HepG2 (cell line): ENCODE results near the gene TDG. TPM values are rescaled to one million over a fixed set of nuclear protein-coding genes. Genes with fewer than 3 reads are reported as not detected.
A peak's percentile ranks its signal among the peaks of the same experiment; 100 is the strongest.

Source experiments
- ATAC-seq: fragments of 200-7000 bp; cut with Tn5 transposase; 3 replicates; pipeline ENCODE4 v1.9.1; 2020; ENCODE audit warnings: mild to moderate bottlenecking, moderate library complexity
- BruUV-seq: library from RNA; stranded (reverse); fragments of 400-500 nt; replicated peaks from 2 replicates; lab custom pipeline; 2021; lab: Mats Ljungman, UMichigan
- CTCF ChIA-PET: fragments of 300-600 bp; formaldehyde crosslinking; extraction: SDS; loops from one replicate; lab custom pipeline; 2021; ENCODE audit warnings: low total read pairs, inconsistent platforms, low intra/inter-chr PET ratio; lab: Yijun Ruan, JAX
- POLR2A ChIA-PET: fragments of 350-600 bp; sonication (Branson Sonifier 250); formaldehyde crosslinking; loops from one replicate; lab custom pipeline; 2020; ENCODE audit warnings: antibody characterized with exemption, inconsistent platforms; lab: Yijun Ruan, JAX
- DNase-seq: peaks from one replicate; pipeline ENCODE4 v3.0.0-alpha.2; 2015; ENCODE audit warnings: low spot score
- FAIRE-seq: peaks from 3 replicates; lab custom pipeline; 2011; peaks lifted over from hg19 to GRCh38; lab: Jason Lieb, UNC
- H2AFZ ChIP-seq: one replicate; pipeline ENCODE4 v1.6.1; 2011; ENCODE audit warnings: low read length, inconsistent platforms
- H3K27ac ChIP-seq: fragments of 300-600 bp; 3 replicates; pipeline ENCODE4 v1.8.0; 2011; ENCODE audit warnings: mixed run types, mild to moderate bottlenecking, mixed read lengths, low read length, inconsistent platforms; ENCODE audit not compliant: insufficient read depth; ENCODE audit errors: extremely low read length
- H3K27me3 ChIP-seq, 2 experiments: fragments of 200-600 bp in 1 of 2; 2 replicates in 1 of 2; 3 replicates in 1 of 2; pipeline versions ENCODE4 v1.6.0 to v1.8.0; 2011; ENCODE audit warnings: low read length in 2 of 2, mild to moderate bottlenecking in 2 of 2, moderate library complexity in 2 of 2, inconsistent platforms in 1 of 2; ENCODE audit not compliant: insufficient read depth in 2 of 2, control insufficient read depth in 1 of 2
- H3K36me3 ChIP-seq, 2 experiments: fragments of 200-600 bp in 1 of 2; replicated peaks in 1 of 2; 2 replicates in 1 of 2; 3 replicates in 1 of 2; pipeline versions ENCODE4 v1.5.1 to v1.8.0; 2011; ENCODE audit warnings: low read length in 2 of 2, inconsistent platforms in 1 of 2; ENCODE audit not compliant: insufficient read depth in 2 of 2, control insufficient read depth in 1 of 2
- H3K4me1 ChIP-seq: 2 replicates; pipeline ENCODE4 v1.5.1; 2012; ENCODE audit warnings: low read length, inconsistent platforms; ENCODE audit not compliant: insufficient read depth
- H3K4me2 ChIP-seq: 2 replicates; pipeline ENCODE4 v1.6.0; 2011; ENCODE audit warnings: low read depth, low read length, inconsistent platforms
- H3K4me3 ChIP-seq, 3 experiments: fragments of 200-600 bp in 1 of 3; sonication (generic), shearing (Covaris generic) in 1 of 3; replicated peaks in 1 of 3; 2 replicates each; pipeline ENCODE4 v1.5.1; 2011 to 2016; ENCODE audit warnings: low read length in 3 of 3, inconsistent platforms in 2 of 3, low read depth in 2 of 3, mild to moderate bottlenecking in 2 of 3, control low read depth in 1 of 3, mixed read lengths in 1 of 3; ENCODE audit not compliant: insufficient read depth in 1 of 3
- H3K79me2 ChIP-seq: one replicate; pipeline ENCODE4 v1.6.1; 2011; ENCODE audit warnings: low read length, inconsistent platforms; ENCODE audit not compliant: insufficient read depth
- H3K9ac ChIP-seq: 2 replicates; pipeline ENCODE4 v1.6.0; 2011; ENCODE audit warnings: mild to moderate bottlenecking, low read depth, low read length, inconsistent platforms; ENCODE audit not compliant: insufficient read depth
- H3K9me3 ChIP-seq: 2 replicates; pipeline ENCODE4 v1.5.1; 2012; ENCODE audit warnings: mild to moderate bottlenecking, low read length
- H4K20me1 ChIP-seq: 2 replicates; pipeline ENCODE4 v1.6.0; 2011; ENCODE audit warnings: inconsistent platforms, mild to moderate bottlenecking, low read length, moderate library complexity; ENCODE audit not compliant: insufficient read depth
- ARNT2 ChIP-seq: sonication (generic); formaldehyde crosslinking; IDR thresholded peaks from 2 replicates; pipeline ENCODE4 v1.8.0; 2022; ENCODE audit warnings: mild to moderate bottlenecking, low read depth, missing genetic modification reagents, moderate library complexity
- CBFB ChIP-seq: sonication (generic); formaldehyde crosslinking; IDR thresholded peaks from 2 replicates; pipeline ENCODE4 v1.4.0; 2020; ENCODE audit warnings: missing genetic modification reagents
- GZF1 ChIP-seq: sonication (generic); formaldehyde crosslinking; IDR thresholded peaks from 2 replicates; pipeline ENCODE4 v1.5.1; 2020; ENCODE audit warnings: mild to moderate bottlenecking, missing genetic modification reagents
- KDM5B ChIP-seq: sonication (generic); formaldehyde crosslinking; IDR thresholded peaks from 2 replicates; pipeline ENCODE4 v1.4.0; 2020; ENCODE audit warnings: missing genetic modification reagents, mild to moderate bottlenecking, borderline replicate concordance
- KMT2B ChIP-seq: IDR thresholded peaks from 2 replicates; pipeline ENCODE4 v1.6.1; 2016; ENCODE audit warnings: missing genetic modification reagents, missing compliant biosample characterization
- ZNF136 ChIP-seq: sonication (generic); formaldehyde crosslinking; IDR thresholded peaks from 2 replicates; pipeline ENCODE4 v1.8.1; 2022; ENCODE audit warnings: low read depth, mild to moderate bottlenecking, moderate library complexity, missing genetic modification reagents
- ZNF7 ChIP-seq: IDR thresholded peaks from 2 replicates; pipeline ENCODE4 v1.6.1; 2016; ENCODE audit warnings: missing biosample characterization, missing genetic modification reagents
- WGBS: methylation state at CpG from one replicate; pipeline ENCODE4 v1.1.6; 2017; ENCODE audit warnings: low lambda C conversion rate; 5-methylcytosine and 5-hydroxymethylcytosine counted together
- in situ Hi-C: cut with HindIII; loops from 2 replicates; pipeline ENCODE4 v1.10.0; 2017; ENCODE audit warnings: low pct_unique_long_range_greater_than_20kb; ENCODE audit not compliant: extremely low pct_ligation_motif_present
- intact Hi-C: fragments of 100-400 bp; cut with micrococcal nuclease; formaldehyde crosslinking; loops from one replicate; pipeline ENCODE4 v1.10.0; 2022; ENCODE audit not compliant: unreplicated experiment
- polyA plus RNA-seq, 8 experiments: library from polyadenylated mRNA; depleted of rRNA in 3 of 8; stranded (reverse) in 7 of 8; unstranded in 1 of 8; fragments of >200 nt; fragmentation: Illumina TruSeq in 4 of 8; extraction: Trizol in 4 of 8; gene quantifications; 2 replicates each; pipeline versions ENCODE4 v1.2.1 to v1.2.3, GENCODE V29; 2011 to 2016; ENCODE audit warnings: low read depth in 4 of 8, missing spikeins in 1 of 8, mixed read lengths in 1 of 8; ENCODE audit not compliant: insufficient read depth in 1 of 8
- total RNA-seq, 5 experiments: library from RNA; depleted of rRNA; stranded (reverse); fragments of >200 nt; fragmentation: Illumina TruSeq; extraction: Trizol; gene quantifications; 2 replicates each; pipeline ENCODE4 v1.2.3, GENCODE V29; 2016; ENCODE audit warnings: low read depth in 1 of 5

TDG gene
- total and polyA plus RNA-seq, 2 of the 13 experiments (the other 11 are each of a cell fraction or from before 2014, with no cell fraction given), result 14.2 to 19.5 TPM

DNA sequence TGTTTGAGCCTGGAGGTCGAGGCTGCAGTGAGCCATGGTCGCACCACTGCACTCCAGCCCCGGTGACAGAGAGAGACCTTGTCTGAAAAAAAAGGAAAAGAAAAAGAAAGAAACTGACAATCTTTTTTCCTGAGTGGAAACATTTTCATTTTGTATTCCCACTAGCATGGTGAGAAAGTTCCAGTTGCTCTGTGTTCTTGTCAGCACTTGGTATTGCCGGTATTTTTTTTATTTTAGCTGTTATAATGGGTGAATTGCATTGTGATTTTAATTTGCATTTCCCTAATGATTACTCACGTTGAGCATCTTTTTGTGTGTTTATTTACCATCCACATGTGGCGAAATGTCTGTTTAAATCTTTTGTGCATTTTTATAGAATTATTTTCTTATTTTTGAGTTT is 58.7 kb downstream of the TDG start:
- Histone ChIP-seq H3K27me3 (peaks cover 0 to 21% of the 10 kb centered on the region in 2 experiments; a peak in 2 of 5 replicates), H4K20me1 (no peaks in the 10 kb centered on the region), H3K9me3 (no peaks in the 10 kb centered on the region), H3K79me2 (no peaks in the 10 kb centered on the region), H3K27ac (no peak overlapping the region), H3K9ac (no peak overlapping the region), H3K4me3 (no peak overlapping the region), H2AFZ (no peak overlapping the region), H3K36me3 (no peaks in the 10 kb centered on the region), H3K4me2 (no peak overlapping the region), H3K4me1 (no peaks in the 10 kb centered on the region)
- ChIA-PET CTCF (no interaction called here), POLR2A (no interaction called here)
- in situ Hi-C loops (no loop called here), intact Hi-C loops (no loop called here)
- TF ChIP-seq ZNF7 (CRISPR knock-in tag) (peak; percentile 82), KDM5B (no peak)
- no TSS peak for BruUV-seq
- 26% methylated on average over 6 of the region's 6 CpGs for WGBS
- no peak for DNase-seq
- no peak for FAIRE-seq
- no peak for ATAC-seq

DNA sequence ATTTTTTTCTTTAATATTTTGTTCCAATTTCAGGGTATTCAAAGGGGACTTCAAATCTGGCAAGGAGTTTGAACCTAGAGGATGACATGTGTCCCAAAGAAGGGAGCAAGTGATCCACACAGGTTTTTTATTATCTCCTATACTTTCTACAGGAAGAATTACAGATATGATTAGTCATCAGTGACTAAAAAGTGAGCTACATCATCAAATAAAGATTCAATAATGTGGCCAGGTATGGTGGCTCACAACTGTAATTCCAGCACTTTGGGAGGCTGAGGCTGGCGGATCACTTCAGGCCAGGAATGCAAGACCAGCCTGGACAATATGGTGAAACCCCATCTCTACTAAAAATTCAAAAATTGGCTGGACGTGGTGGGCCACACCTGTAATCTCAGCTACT is 60.1 kb downstream of the TDG start:
- no peaks in the 10 kb centered on the region for H3K36me3 ChIP-seq
- in situ Hi-C loops, result no loop called here
- no peak for FAIRE-seq
- no peaks in the 10 kb centered on the region for H3K79me2 ChIP-seq
- no peak overlapping the region for H3K4me2 ChIP-seq
- no peaks in the 10 kb centered on the region for H4K20me1 ChIP-seq
- H3K9me3 ChIP-seq, result no peaks in the 10 kb centered on the region
- no peak overlapping the region for H3K27ac ChIP-seq
- no peak overlapping the region for H3K9ac ChIP-seq
- POLR2A ChIA-PET, result no interaction called here
- intact Hi-C loops, result no loop called here
- no peak overlapping the region for H2AFZ ChIP-seq
- TF ChIP-seq GZF1 (CRISPR knock-in tag) (no peak), ZNF136 (CRISPR knock-in tag) (no peak), KMT2B (CRISPR knock-in tag) (no peak), ARNT2 (CRISPR knock-in tag) (no peak), CBFB (CRISPR knock-in tag) (no peak)
- TF ChIP-seq, all 625 proteins: peak for 0
- no TSS peak for BruUV-seq
- ATAC-seq, result no peak
- CTCF ChIA-PET, result no interaction called here
- WGBS, result 5% methylated on average over 2 of the region's 2 CpGs
- Histone ChIP-seq H3K4me1 (no peaks in the 10 kb centered on the region), H3K4me3 (no peak overlapping the region), H3K27me3 (peaks cover 0 to 21% of the 10 kb centered on the region in 2 experiments; a peak in 2 of 5 replicates)
- DNase-seq, result no peak
